Erythroblast (primary cell): ENCODE data around the gene CTIF.

Experiments used
- GATA1 ChIP-seq: IDR thresholded peaks from 2 replicates; pipeline ENCODE4 v1.6.1; 2011; ENCODE audit warnings: low read depth, mild to moderate bottlenecking, control low read depth, low read length, moderate library complexity
- POLR2A ChIP-seq: IDR thresholded peaks from 2 replicates; pipeline ENCODE4 v1.6.1; 2011; ENCODE audit warnings: mild to moderate bottlenecking, low read length

DNA sequence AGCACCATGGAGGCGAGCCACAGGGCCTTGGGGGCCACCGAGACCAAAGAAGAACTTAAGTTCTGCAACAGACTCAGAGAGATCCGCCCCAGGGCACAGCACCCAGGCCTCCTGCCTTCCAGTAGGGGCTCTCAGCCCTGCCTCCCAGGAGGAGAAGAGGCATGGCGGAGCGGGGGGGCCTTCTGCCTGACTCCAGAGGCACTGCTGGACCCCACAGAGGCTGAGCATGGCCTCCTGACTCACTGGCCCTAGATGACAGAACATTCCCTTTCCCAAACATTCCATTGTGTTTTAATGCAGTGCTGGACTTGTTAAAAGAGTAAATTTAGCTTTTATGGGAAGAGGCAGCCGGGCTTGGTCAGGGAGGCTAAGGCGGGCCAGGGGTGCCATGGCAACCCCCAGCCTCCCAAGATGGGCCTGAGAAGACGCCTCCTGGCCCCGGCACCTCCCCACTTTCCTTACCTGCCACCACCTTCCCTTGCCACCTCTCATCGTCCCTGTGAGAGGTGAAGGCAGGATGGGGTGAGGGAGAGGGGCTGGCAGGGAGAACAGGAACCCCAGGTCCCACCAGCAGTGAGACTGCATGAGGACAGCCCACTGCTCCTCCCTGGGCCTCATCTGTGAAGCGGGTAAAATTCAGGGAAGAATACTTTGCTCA is 346.6 kb downstream of the CTIF start:
- TF ChIP-seq POLR2A (no peak), GATA1 (no peak)
